HepG2 (cell line): ENCODE results near the gene KDM6B. TPM values are rescaled to one million over a fixed set of nuclear protein-coding genes. Genes with fewer than 3 reads are reported as not detected.

Source experiments
- GABPA ChIP-seq, 2 experiments: IDR thresholded peaks; 2 replicates each; pipeline ENCODE4 v1.6.1; 2011 to 2016; ENCODE audit warnings: low read depth in 2 of 2, low read length in 1 of 2, missing biosample characterization in 1 of 2, missing genetic modification characterization in 1 of 2
- KLF9 ChIP-seq: IDR thresholded peaks from 2 replicates; pipeline ENCODE4 v1.6.1; 2016; ENCODE audit warnings: low read depth
- MAFF ChIP-seq: IDR thresholded peaks from 2 replicates; pipeline ENCODE4 v1.6.1; 2011; ENCODE audit warnings: low read depth, low read length, improper control_type of control experiment
- MAZ ChIP-seq, 2 experiments: sonication (generic) in 1 of 2; formaldehyde crosslinking in 1 of 2; IDR thresholded peaks; 2 replicates each; pipeline versions ENCODE4 v1.5.0 to v1.6.1; 2012 to 2020; ENCODE audit warnings: low read depth in 2 of 2, mild to moderate bottlenecking in 2 of 2, borderline replicate concordance in 1 of 2, improper control_type of control experiment in 1 of 2, low read length in 1 of 2, missing genetic modification reagents in 1 of 2, moderate library complexity in 1 of 2
- TBX2 ChIP-seq: sonication (generic); formaldehyde crosslinking; IDR thresholded peaks from 2 replicates; pipeline ENCODE4 v1.5.0; 2020; ENCODE audit warnings: missing genetic modification reagents, mild to moderate bottlenecking, borderline replicate concordance
- TFDP1 ChIP-seq: IDR thresholded peaks from 2 replicates; pipeline ENCODE4 v1.6.1; 2016; ENCODE audit warnings: missing compliant biosample characterization, missing genetic modification reagents, borderline replicate concordance
- ZBTB44 ChIP-seq: sonication (generic); formaldehyde crosslinking; IDR thresholded peaks from 2 replicates; pipeline ENCODE4 v1.4.0; 2020; ENCODE audit warnings: missing genetic modification reagents
- ZNF260 ChIP-seq: sonication (generic); formaldehyde crosslinking; IDR thresholded peaks from 2 replicates; pipeline ENCODE4 v1.4.0; 2020; ENCODE audit warnings: missing genetic modification reagents, low read depth, mild to moderate bottlenecking, borderline replicate concordance
- ZNF629 ChIP-seq: sonication (generic); formaldehyde crosslinking; conservative IDR thresholded peaks from 2 replicates; pipeline ENCODE4 v1.5.0; 2020; ENCODE audit warnings: missing genetic modification reagents
- ZNF710 ChIP-seq: sonication (generic); formaldehyde crosslinking; IDR thresholded peaks from 2 replicates; pipeline ENCODE4 v1.5.0; 2020; ENCODE audit warnings: mild to moderate bottlenecking, missing genetic modification reagents, borderline replicate concordance
- ZNF883 ChIP-seq: sonication (generic); formaldehyde crosslinking; IDR thresholded peaks from 2 replicates; pipeline ENCODE4 v1.5.1; 2020; ENCODE audit warnings: mild to moderate bottlenecking, missing genetic modification reagents; ENCODE audit errors: not compliant biosample characterization
- ZSCAN21 ChIP-seq: sonication (generic); formaldehyde crosslinking; IDR thresholded peaks from 2 replicates; pipeline ENCODE4 v1.8.0; 2022; ENCODE audit warnings: mild to moderate bottlenecking, missing genetic modification reagents, moderate library complexity, borderline replicate concordance
- polyA plus RNA-seq, 8 experiments: library from polyadenylated mRNA; depleted of rRNA in 3 of 8; stranded (reverse) in 7 of 8; unstranded in 1 of 8; fragments of >200 nt; fragmentation: Illumina TruSeq in 4 of 8; extraction: Trizol in 4 of 8; gene quantifications; 2 replicates each; pipeline versions ENCODE4 v1.2.1 to v1.2.3, GENCODE V29; 2011 to 2016; ENCODE audit warnings: low read depth in 4 of 8, missing spikeins in 1 of 8, mixed read lengths in 1 of 8; ENCODE audit not compliant: insufficient read depth in 1 of 8
- total RNA-seq, 5 experiments: library from RNA; depleted of rRNA; stranded (reverse); fragments of >200 nt; fragmentation: Illumina TruSeq; extraction: Trizol; gene quantifications; 2 replicates each; pipeline ENCODE4 v1.2.3, GENCODE V29; 2016; ENCODE audit warnings: low read depth in 1 of 5
- TF ChIP-seq, protein P1 (sequence below), 2 experiments: sonication (generic) in 1 of 2; formaldehyde crosslinking in 1 of 2; IDR thresholded peaks; 2 replicates each; pipeline versions ENCODE4 v1.4.0 to v1.6.1; 2016 to 2020; ENCODE audit warnings: borderline replicate concordance in 1 of 2, low read depth in 1 of 2, mild to moderate bottlenecking in 1 of 2, missing genetic modification reagents in 1 of 2

The KDM6B gene
- total and polyA plus RNA-seq, 2 of the 13 experiments (the other 11 are each of a cell fraction or from before 2014, with no cell fraction given): 1.3 to 2.1 TPM

DNA sequence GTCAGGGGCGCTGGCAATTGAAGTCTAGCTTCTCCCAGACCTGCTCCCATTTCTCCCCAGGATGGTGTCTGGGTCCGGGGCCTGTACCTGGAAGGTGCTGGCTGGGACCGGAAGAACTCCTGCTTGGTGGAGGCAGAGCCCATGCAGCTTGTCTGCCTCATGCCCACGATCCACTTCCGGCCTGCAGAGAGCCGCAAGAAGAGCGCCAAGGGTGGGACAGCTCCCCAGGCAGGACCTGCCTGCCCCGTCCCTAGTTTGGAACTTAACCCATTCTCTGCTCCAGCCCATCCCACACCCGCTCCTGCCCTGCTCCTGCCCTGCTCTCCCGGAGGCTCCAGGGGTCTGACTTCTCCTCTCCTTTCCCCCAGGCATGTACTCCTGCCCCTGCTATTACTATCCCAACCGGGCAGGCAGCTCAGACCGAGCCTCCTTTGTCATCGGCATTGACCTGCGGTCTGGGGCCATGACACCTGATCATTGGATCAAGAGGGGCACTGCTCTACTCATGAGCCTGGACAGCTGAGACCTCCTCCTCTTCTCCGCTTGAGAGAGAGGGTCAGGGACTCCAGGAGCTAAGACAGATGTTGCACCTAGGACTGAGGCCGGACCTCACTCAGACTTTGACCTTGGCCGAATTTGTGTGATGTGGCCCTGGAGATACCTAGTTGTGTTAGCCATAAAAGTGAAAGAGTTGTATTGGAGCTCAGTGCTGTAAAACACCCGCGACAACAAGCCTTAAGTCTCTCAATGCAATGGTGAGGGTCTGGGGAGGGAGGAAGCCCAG, 814 bp upstream of the KDM6B start (continued):
- TF ChIP-seq ZNF710 (CRISPR knock-in tag) (no peak), TFDP1 (no peak), ZNF260 (no peak), KLF9 (no peak), TBX2 (0 out of 2 replicates have a peak, but pooled peaks have one; percentile 29), ZSCAN21 (no peak), MAFF (no peak), GABPA (IDR thresholded peaks at IDR 0.05; ENCODE audit: low read depth, low read length) (no peak), GABPA (CRISPR knock-in tag; IDR thresholded peaks at IDR 0.05; ENCODE audit: low read depth) (peak; percentile 71), MAZ (IDR thresholded peaks at IDR 0.05; ENCODE audit: borderline replicate concordance, low read depth, low read length) (no peak), MAZ (CRISPR knock-in tag; IDR thresholded peaks at IDR 0.05; ENCODE audit: low read depth) (0 out of 2 replicates have a peak, but pooled peaks have one; percentile 42), ZBTB44 (CRISPR knock-in tag) (no peak), ZNF883 (CRISPR knock-in tag) (no peak), ZNF629 (CRISPR knock-in tag) (no peak)
- TF ChIP-seq, protein P1, sequence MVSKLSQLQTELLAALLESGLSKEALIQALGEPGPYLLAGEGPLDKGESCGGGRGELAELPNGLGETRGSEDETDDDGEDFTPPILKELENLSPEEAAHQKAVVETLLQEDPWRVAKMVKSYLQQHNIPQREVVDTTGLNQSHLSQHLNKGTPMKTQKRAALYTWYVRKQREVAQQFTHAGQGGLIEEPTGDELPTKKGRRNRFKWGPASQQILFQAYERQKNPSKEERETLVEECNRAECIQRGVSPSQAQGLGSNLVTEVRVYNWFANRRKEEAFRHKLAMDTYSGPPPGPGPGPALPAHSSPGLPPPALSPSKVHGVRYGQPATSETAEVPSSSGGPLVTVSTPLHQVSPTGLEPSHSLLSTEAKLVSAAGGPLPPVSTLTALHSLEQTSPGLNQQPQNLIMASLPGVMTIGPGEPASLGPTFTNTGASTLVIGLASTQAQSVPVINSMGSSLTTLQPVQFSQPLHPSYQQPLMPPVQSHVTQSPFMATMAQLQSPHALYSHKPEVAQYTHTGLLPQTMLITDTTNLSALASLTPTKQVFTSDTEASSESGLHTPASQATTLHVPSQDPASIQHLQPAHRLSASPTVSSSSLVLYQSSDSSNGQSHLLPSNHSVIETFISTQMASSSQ (IDR thresholded peaks at IDR 0.05; ENCODE audit: low read depth): no peak
- TF ChIP-seq, protein P1 (CRISPR knock-in tag; IDR thresholded peaks at IDR 0.05; ENCODE audit: borderline replicate concordance): no peak
